CD14-positive monocyte (primary cell): Measurements from ENCODE around the gene BMP7. TPM values are rescaled to one million over a fixed set of nuclear protein-coding genes. Genes with fewer than 3 reads are reported as not detected.

ENCODE experiments used
- DNase-seq, 3 donors: peaks; one replicate each; pipeline ENCODE4 v3.0.0-alpha.2; 2011 to 2022
- H2AFZ ChIP-seq: 2 replicates; pipeline ENCODE4 v1.6.0; 2012; ENCODE audit warnings: mild to moderate bottlenecking, low read depth, low read length, inconsistent platforms; ENCODE audit not compliant: insufficient read depth, poor library complexity, severe bottlenecking
- H3K27ac ChIP-seq, 2 donors: 1 replicate in 1 of 2; 2 replicates in 1 of 2; pipeline ENCODE4 v1.5.1; 2012 to 2013; ENCODE audit warnings: low read length in 2 of 2, control low read depth in 1 of 2, inconsistent platforms in 1 of 2, low read depth in 1 of 2, mild to moderate bottlenecking in 1 of 2
- H3K27me3 ChIP-seq, 2 donors: one replicate each; pipeline versions ENCODE4 v1.6.0 to v1.6.1; 2011 to 2013; ENCODE audit warnings: low read length in 2 of 2; ENCODE audit not compliant: control insufficient read depth in 2 of 2, insufficient read depth in 2 of 2
- H3K36me3 ChIP-seq, 2 donors: replicated peaks in 1 of 2; 1 replicate in 1 of 2; 2 replicates in 1 of 2; pipeline versions ENCODE4 v1.5.1 to v1.6.1; 2012 to 2013; ENCODE audit warnings: low read length in 2 of 2, control low read depth in 1 of 2, inconsistent platforms in 1 of 2, mild to moderate bottlenecking in 1 of 2; ENCODE audit not compliant: insufficient read depth in 2 of 2, control insufficient read depth in 1 of 2
- H3K4me1 ChIP-seq, 2 donors: 1 replicate in 1 of 2; 2 replicates in 1 of 2; pipeline versions ENCODE4 v1.5.1 to v1.6.1; 2012 to 2013; ENCODE audit warnings: low read length in 2 of 2, control low read depth in 1 of 2, inconsistent platforms in 1 of 2, mild to moderate bottlenecking in 1 of 2, moderate library complexity in 1 of 2; ENCODE audit not compliant: insufficient read depth in 2 of 2, control insufficient read depth in 1 of 2
- H3K4me2 ChIP-seq: replicated peaks from 2 replicates; pipeline ENCODE3; 2012; ENCODE audit warnings: low read length, moderate library complexity, mild to moderate bottlenecking; ENCODE audit not compliant: poor library complexity, severe bottlenecking; ENCODE audit errors: extremely low read depth
- H3K4me3 ChIP-seq, 3 experiments: fragments of 200-600 bp in 1 of 3; sonication (generic) in 1 of 3; replicated peaks in 1 of 3; 1 replicate in 2 of 3; 2 replicates in 1 of 3; pipeline ENCODE4 v1.5.1; 2011 to 2013; ENCODE audit warnings: low read length in 3 of 3, mild to moderate bottlenecking in 3 of 3, control low read depth in 2 of 3, low read depth in 2 of 3, inconsistent platforms in 1 of 3, moderate library complexity in 1 of 3
- H3K79me2 ChIP-seq: 2 replicates; pipeline ENCODE4 v1.6.0; 2012; ENCODE audit warnings: mild to moderate bottlenecking, control low read depth, inconsistent platforms, low read length, moderate library complexity; ENCODE audit not compliant: insufficient read depth
- H3K9ac ChIP-seq: 2 replicates; pipeline ENCODE4 v1.6.0; 2017; ENCODE audit warnings: low read length, mild to moderate bottlenecking; ENCODE audit not compliant: insufficient read depth, poor library complexity, severe bottlenecking
- H3K9me3 ChIP-seq, 2 donors: replicated peaks in 1 of 2; 1 replicate in 1 of 2; 2 replicates in 1 of 2; pipeline versions ENCODE4 v1.5.1 to v1.6.1; 2012 to 2013; ENCODE audit warnings: low read length in 2 of 2, control low read depth in 1 of 2; ENCODE audit not compliant: control insufficient read depth in 1 of 2, insufficient read depth in 1 of 2
- H4K20me1 ChIP-seq: 2 replicates; pipeline ENCODE4 v1.6.0; 2012; ENCODE audit warnings: mild to moderate bottlenecking, low read length, control low read depth, moderate library complexity; ENCODE audit not compliant: insufficient read depth
- H3K27ac Mint-ChIP-seq, 7 donors: one replicate each; pipeline ENCODE4 v1.8.0; 2020; ENCODE audit warnings: mild to moderate bottlenecking in 7 of 7, mixed read lengths in 7 of 7, moderate library complexity in 6 of 7, inconsistent platforms in 2 of 7
- H3K27me3 Mint-ChIP-seq, 3 donors: one replicate each; pipeline ENCODE4 v1.8.0; 2021 to 2022; ENCODE audit warnings: low read depth in 3 of 3, mild to moderate bottlenecking in 3 of 3, mixed read lengths in 3 of 3, moderate library complexity in 3 of 3, inconsistent platforms in 1 of 3
- H3K36me3 Mint-ChIP-seq, 2 donors: one replicate each; pipeline ENCODE4 v1.8.0; 2020; ENCODE audit warnings: mixed read lengths in 2 of 2, inconsistent platforms in 1 of 2, mild to moderate bottlenecking in 1 of 2
- H3K4me1 Mint-ChIP-seq: one replicate; pipeline ENCODE4 v1.8.0; 2020; ENCODE audit warnings: mild to moderate bottlenecking, mixed read lengths
- H3K4me3 Mint-ChIP-seq, 2 donors: one replicate each; pipeline ENCODE4 v1.8.0; 2020; ENCODE audit warnings: mild to moderate bottlenecking in 2 of 2, mixed read lengths in 2 of 2, moderate library complexity in 1 of 2
- H3K9me3 Mint-ChIP-seq, 7 donors: one replicate each; pipeline ENCODE4 v1.8.0; 2020 to 2022; ENCODE audit warnings: mixed read lengths in 7 of 7, mild to moderate bottlenecking in 6 of 7, moderate library complexity in 6 of 7, inconsistent platforms in 2 of 7
- CTCF ChIP-seq: fragments of 200-600 bp; IDR thresholded peaks from one replicate; pipeline ENCODE4 v1.8.0; 2022; ENCODE audit warnings: antibody characterized with exemption, mild to moderate bottlenecking
- WGBS: methylation state at CpG from one replicate; pipeline ENCODE4 v1.1.5; 2013; ENCODE audit warnings: missing lambda C conversion rate; ENCODE audit not compliant: insufficient coverage; 5-methylcytosine and 5-hydroxymethylcytosine counted together
- intact Hi-C, 2 donors: fragments of 100-400 bp; cut with micrococcal nuclease; formaldehyde crosslinking; loops; one replicate each; pipeline versions ENCODE4 v1.15.0 to v1.15.1; 2023
- polyA plus RNA-seq, 3 donors: library from polyadenylated mRNA; depleted of rRNA in 1 of 3; unstranded in 2 of 3; stranded (reverse) in 1 of 3; fragments of 300-500 nt in 2 of 3; fragments of >200 nt in 1 of 3; fragmentation: Illumina TruSeq in 2 of 3; gene quantifications; 1 replicate in 2 of 3; 2 replicates in 1 of 3; pipeline ENCODE4 v1.2.3, GENCODE V29; 2012 to 2021

Gene BMP7
- polyA plus RNA-seq, 3 donors = not detected

DNA sequence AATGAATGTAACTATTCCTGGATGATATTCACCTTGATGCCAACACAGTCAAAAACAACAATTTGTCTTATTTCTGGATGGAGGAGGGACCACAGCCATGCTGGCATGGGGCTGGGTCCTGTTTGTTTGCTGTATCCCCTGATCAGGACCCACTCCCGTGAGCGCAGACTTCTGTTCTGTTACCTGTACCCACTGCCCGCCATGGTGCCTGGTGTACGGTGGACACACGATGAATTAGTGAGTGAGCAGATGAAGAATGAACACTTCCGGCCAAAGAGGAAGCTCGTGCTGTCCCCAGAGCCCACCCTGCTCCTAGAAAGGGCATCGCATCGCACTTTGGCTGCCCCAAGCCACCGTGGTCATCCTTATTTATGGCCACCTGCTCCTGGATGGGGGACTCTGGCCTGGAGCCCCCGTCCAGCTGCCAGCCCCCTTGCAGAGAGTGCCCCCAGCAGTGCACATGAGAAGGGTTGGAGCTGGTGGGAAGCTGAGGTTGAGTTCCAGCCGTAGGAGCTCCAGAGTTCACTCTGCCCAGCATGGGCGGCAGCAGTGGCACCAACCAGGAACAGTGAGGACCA is 100.9 kb downstream of the BMP7 start:
- H3K9me3 Mint-ChIP-seq = peaks cover 0 to 10% (median 0%) of the 10 kb centered on the region in 7 donors

GRCh38 chr20:57164872-57165271 is 101.6 kb downstream of the BMP7 start:
- Histone ChIP-seq H4K20me1 (no peaks in the 10 kb centered on the region), H3K36me3 (no peaks in the 10 kb centered on the region), H3K9ac (no peak overlapping the region), H3K27ac (no peak overlapping the region), H3K4me1 (no peaks in the 10 kb centered on the region), H3K27me3 (no peaks in the 10 kb centered on the region), H2AFZ (no peak overlapping the region), H3K4me2 (no peak overlapping the region), H3K79me2 (no peaks in the 10 kb centered on the region), H3K9me3 (no peaks in the 10 kb centered on the region), H3K4me3 (no peak overlapping the region)
- H3K4me3 Mint-ChIP-seq = no peak overlapping the region
- H3K9me3 Mint-ChIP-seq = peaks cover 0 to 10% (median 0%) of the 10 kb centered on the region in 7 donors
- no peak for TF ChIP-seq CTCF
- H3K4me1 Mint-ChIP-seq = no peaks in the 10 kb centered on the region
- no peak for DNase-seq
- H3K27ac Mint-ChIP-seq = no peak overlapping the region
- 78% methylated on average over 7 of the region's 7 CpGs for whole genome bisulfite sequencing
- intact Hi-C loops = no loop called here
- H3K36me3 Mint-ChIP-seq = no peaks in the 10 kb centered on the region
- H3K27me3 Mint-ChIP-seq = peaks cover 4 to 7% (median 6%) of the 10 kb centered on the region in 3 donors

More for the DNA sequence above, 100.9 kb downstream of the BMP7 start:
- no peaks in the 10 kb centered on the region for H3K4me1 Mint-ChIP-seq
- H3K27ac Mint-ChIP-seq = no peak overlapping the region
- no peak overlapping the region for H2AFZ ChIP-seq
- 79% methylated on average over 12 of the region's 13 CpGs for WGBS
- H3K27me3 ChIP-seq = no peaks in the 10 kb centered on the region
- H3K9me3 ChIP-seq = no peaks in the 10 kb centered on the region
- no peaks in the 10 kb centered on the region for H3K36me3 Mint-ChIP-seq
- no peak overlapping the region for H3K4me3 Mint-ChIP-seq
- no peaks in the 10 kb centered on the region for H3K79me2 ChIP-seq
- H3K27ac ChIP-seq = no peak overlapping the region
- H3K4me1 ChIP-seq = no peaks in the 10 kb centered on the region
- H4K20me1 ChIP-seq = no peaks in the 10 kb centered on the region
- no peak overlapping the region for H3K4me3 ChIP-seq
- no peak for DNase-seq
- intact Hi-C loops = no loop called here
- H3K9ac ChIP-seq = no peak overlapping the region
- H3K27me3 Mint-ChIP-seq = peaks cover 4 to 9% (median 6%) of the 10 kb centered on the region in 3 donors
- no peak overlapping the region for H3K4me2 ChIP-seq
- no peak for TF ChIP-seq CTCF
- no peaks in the 10 kb centered on the region for H3K36me3 ChIP-seq
